H9 (cell line): Measurements from ENCODE around the gene MTCL1. TPM values are rescaled to one million over a fixed set of nuclear protein-coding genes. Genes with fewer than 3 reads are reported as not detected.

ENCODE experiments used
- DNase-seq: peaks from one replicate; pipeline ENCODE4 v3.0.0-alpha.2; 2017
- H2AFZ ChIP-seq: one replicate; pipeline ENCODE4 v1.6.1; 2013; ENCODE audit warnings: mild to moderate bottlenecking, low read length, control low read depth, moderate library complexity
- H2AK5ac ChIP-seq: 2 replicates; pipeline ENCODE4 v1.6.1; 2013; ENCODE audit warnings: low read length, control low read depth, mixed read lengths; ENCODE audit not compliant: insufficient read length
- H2BK120ac ChIP-seq: one replicate; pipeline ENCODE4 v1.6.1; 2013; ENCODE audit warnings: low read depth, mild to moderate bottlenecking, low read length, control low read depth, inconsistent platforms; ENCODE audit not compliant: poor library complexity, severe bottlenecking
- H2BK12ac ChIP-seq: 2 replicates; pipeline ENCODE4 v1.6.1; 2013; ENCODE audit warnings: low read length, control low read depth, mixed read lengths, low read depth; ENCODE audit not compliant: insufficient read length
- H2BK15ac ChIP-seq: 2 replicates; pipeline ENCODE4 v1.6.1; 2013; ENCODE audit warnings: low read depth, low read length, control low read depth
- H2BK20ac ChIP-seq: one replicate; pipeline ENCODE4 v1.6.1; 2013; ENCODE audit warnings: low read depth, mild to moderate bottlenecking, low read length, control low read depth, inconsistent platforms; ENCODE audit not compliant: poor library complexity, severe bottlenecking
- H2BK5ac ChIP-seq: 2 replicates; pipeline ENCODE4 v1.6.1; 2013; ENCODE audit warnings: low read length, control low read depth, mixed read lengths; ENCODE audit not compliant: insufficient read length
- H3K14ac ChIP-seq: 2 replicates; pipeline ENCODE4 v1.6.1; 2013; ENCODE audit warnings: low read length, control low read depth; ENCODE audit not compliant: insufficient read depth
- H3K18ac ChIP-seq: 2 replicates; pipeline ENCODE4 v1.6.1; 2013; ENCODE audit warnings: low read depth, mild to moderate bottlenecking, mixed read lengths, low read length, control low read depth; ENCODE audit not compliant: insufficient read length
- H3K23ac ChIP-seq: 2 replicates; pipeline ENCODE4 v1.6.1; 2013; ENCODE audit warnings: low read length, control low read depth, mixed read lengths, low read depth; ENCODE audit not compliant: insufficient read length
- H3K23me2 ChIP-seq: 2 replicates; pipeline ENCODE4 v1.6.1; 2013; ENCODE audit warnings: low read depth, mild to moderate bottlenecking, mixed read lengths, low read length, control low read depth; ENCODE audit not compliant: insufficient read length, poor library complexity, severe bottlenecking
- H3K27ac ChIP-seq: 2 replicates; pipeline ENCODE4 v1.5.1; 2013; ENCODE audit warnings: low read length, control low read depth, mixed read lengths, low read depth; ENCODE audit not compliant: insufficient read length
- H3K27me3 ChIP-seq: 2 replicates; pipeline ENCODE4 v1.6.1; 2013; ENCODE audit warnings: low read length, control low read depth, inconsistent platforms; ENCODE audit not compliant: insufficient read depth
- H3K4ac ChIP-seq: 2 replicates; pipeline ENCODE4 v1.6.1; 2013; ENCODE audit warnings: low read depth, mild to moderate bottlenecking, control low read depth, inconsistent platforms, low read length, moderate library complexity
- H3K4me1 ChIP-seq: 2 replicates; pipeline ENCODE4 v1.6.1; 2013; ENCODE audit warnings: low read length, control low read depth, inconsistent platforms; ENCODE audit not compliant: insufficient read depth
- H3K4me2 ChIP-seq: 2 replicates; pipeline ENCODE4 v1.6.1; 2013; ENCODE audit warnings: low read length, control low read depth, mixed read lengths; ENCODE audit not compliant: insufficient read length, insufficient read depth
- H3K56ac ChIP-seq: 2 replicates; pipeline ENCODE4 v1.6.1; 2013; ENCODE audit warnings: low read depth, mild to moderate bottlenecking, mixed read lengths, low read length, control low read depth; ENCODE audit not compliant: insufficient read length
- H3K79me1 ChIP-seq: 2 replicates; pipeline ENCODE4 v1.6.1; 2013; ENCODE audit warnings: low read depth, mild to moderate bottlenecking, moderate library complexity, low read length, control low read depth, inconsistent platforms; ENCODE audit not compliant: insufficient read depth, poor library complexity, severe bottlenecking
- H3K79me2 ChIP-seq: 2 replicates; pipeline ENCODE4 v1.6.1; 2013; ENCODE audit warnings: low read length, control low read depth, inconsistent platforms; ENCODE audit not compliant: insufficient read depth
- H3K9ac ChIP-seq: 2 replicates; pipeline ENCODE4 v1.6.1; 2013; ENCODE audit warnings: low read length, control low read depth, mixed read lengths; ENCODE audit not compliant: insufficient read length; ENCODE audit errors: extremely low read depth
- H3K9me3 ChIP-seq: one replicate; pipeline ENCODE4 v1.6.1; 2013; ENCODE audit warnings: low read depth, low read length, inconsistent platforms; ENCODE audit not compliant: control insufficient read depth
- H3T11ph ChIP-seq: one replicate; pipeline ENCODE4 v1.6.1; 2013; ENCODE audit warnings: mild to moderate bottlenecking, low read length, control low read depth, inconsistent platforms
- H4K20me1 ChIP-seq: one replicate; pipeline ENCODE4 v1.6.1; 2013; ENCODE audit not compliant: control insufficient read depth, insufficient read length, insufficient read depth
- H4K5ac ChIP-seq: 2 replicates; pipeline ENCODE4 v1.6.1; 2013; ENCODE audit warnings: low read depth, mild to moderate bottlenecking, mixed read lengths, low read length, control low read depth; ENCODE audit not compliant: insufficient read length
- H4K8ac ChIP-seq: replicated peaks from 2 replicates; pipeline ENCODE4 v1.6.1; 2013; ENCODE audit warnings: low read length, control low read depth, mixed read lengths, low read depth; ENCODE audit not compliant: insufficient read length
- H4K91ac ChIP-seq: 2 replicates; pipeline ENCODE4 v1.6.1; 2013; ENCODE audit warnings: low read depth, mild to moderate bottlenecking, moderate library complexity, mixed read lengths, low read length, control low read depth; ENCODE audit not compliant: insufficient read length
- H3K27ac Mint-ChIP-seq, 3 experiments: 2 replicates in 2 of 3; 3 replicates in 1 of 3; pipeline ENCODE4 v1.8.0; 2020 to 2021; ENCODE audit warnings: mixed read lengths in 3 of 3, mild to moderate bottlenecking in 1 of 3, moderate library complexity in 1 of 3
- H3K27me3 Mint-ChIP-seq: 2 replicates; pipeline ENCODE4 v1.8.0; 2021; ENCODE audit warnings: low read depth, mild to moderate bottlenecking, moderate library complexity, mixed read lengths
- H3K36me3 Mint-ChIP-seq, 3 experiments: 2 replicates in 2 of 3; 3 replicates in 1 of 3; pipeline ENCODE4 v1.8.0; 2020 to 2021; ENCODE audit warnings: low read depth in 3 of 3, mixed read lengths in 3 of 3; ENCODE audit not compliant: insufficient read depth in 1 of 3
- H3K4me1 Mint-ChIP-seq, 2 experiments: 2 replicates each; pipeline ENCODE4 v1.8.0; 2020; ENCODE audit warnings: mixed read lengths in 2 of 2
- H3K4me3 Mint-ChIP-seq, 2 experiments: 2 replicates in 1 of 2; 3 replicates in 1 of 2; pipeline ENCODE4 v1.8.0; 2020 to 2021; ENCODE audit warnings: mild to moderate bottlenecking in 2 of 2, mixed read lengths in 2 of 2, moderate library complexity in 1 of 2
- H3K9me3 Mint-ChIP-seq, 2 experiments: 2 replicates in 1 of 2; 3 replicates in 1 of 2; pipeline ENCODE4 v1.8.0; 2020; ENCODE audit warnings: mild to moderate bottlenecking in 2 of 2, mixed read lengths in 2 of 2, moderate library complexity in 1 of 2
- WGBS: extraction: QIAGEN DNeasy Blood & Tissue Kit; methylation state at CpG from one replicate; pipeline ENCODE4 v1.1.7; 2013; ENCODE audit warnings: missing lambda C conversion rate, low lambda C conversion rate, mixed read lengths; ENCODE audit not compliant: insufficient read length; ENCODE audit errors: extremely low coverage; 5-methylcytosine and 5-hydroxymethylcytosine counted together
- total RNA-seq: library from RNA; stranded (reverse); gene quantifications from 2 replicates; pipeline ENCODE4 v1.2.1, GENCODE V29; 2021
- TF ChIP-seq, protein P1 (sequence below): fragments of 200-600 bp; sonication (generic); conservative IDR thresholded peaks from 3 replicates; pipeline ENCODE4 v1.8.0; 2021; ENCODE audit warnings: antibody characterized with exemption, mild to moderate bottlenecking

The MTCL1 gene
- total RNA-seq, 1 experiment from 2014 or later: 50.7 TPM

DNA sequence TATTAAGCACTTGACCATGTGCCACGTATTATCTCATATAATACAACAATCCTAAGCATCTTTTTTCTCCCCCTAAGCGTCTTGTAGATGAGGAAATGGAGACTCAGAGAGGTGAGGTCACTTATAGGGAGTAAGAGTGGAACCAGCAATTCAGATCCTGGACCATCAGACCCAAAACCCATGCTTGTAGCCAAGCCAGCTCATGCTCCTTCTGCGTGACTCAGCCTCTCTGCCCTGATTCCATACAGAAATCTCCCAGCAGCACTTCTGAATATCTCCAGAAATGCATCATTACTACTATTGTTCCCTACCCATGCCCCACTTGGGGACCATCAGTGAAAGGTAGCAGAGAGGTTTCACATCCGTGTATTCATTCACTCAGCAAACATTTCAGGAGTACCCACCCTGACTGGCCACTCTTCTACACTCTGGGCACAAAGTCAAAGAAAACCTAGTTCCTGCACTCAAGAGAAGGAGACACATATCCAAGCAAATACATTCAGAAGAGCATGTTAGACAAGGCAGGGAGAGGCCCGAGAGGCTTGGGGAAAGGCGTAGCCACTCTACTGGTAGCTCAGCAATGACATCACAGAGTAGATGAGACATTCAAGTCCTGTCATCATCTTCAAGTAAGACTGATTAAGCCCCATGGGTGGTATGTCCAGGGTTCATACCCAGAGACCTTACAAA lies 141.9 kb downstream of the MTCL1 start:
- H3K23ac ChIP-seq: no peak overlapping the region
- H3K4me3 Mint-ChIP-seq: no peak overlapping the region
- H3K4me1 ChIP-seq: no peaks in the 10 kb centered on the region
- H3K27ac Mint-ChIP-seq: no peak overlapping the region
- H3K9ac ChIP-seq: no peak overlapping the region
- H2BK12ac ChIP-seq: no peak overlapping the region
- H3K27me3 ChIP-seq: no peaks in the 10 kb centered on the region
- no peak overlapping the region for H2BK20ac ChIP-seq
- H3K9me3 Mint-ChIP-seq: no peaks in the 10 kb centered on the region
- no peaks in the 10 kb centered on the region for H3K9me3 ChIP-seq
- TF ChIP-seq, protein P1, sequence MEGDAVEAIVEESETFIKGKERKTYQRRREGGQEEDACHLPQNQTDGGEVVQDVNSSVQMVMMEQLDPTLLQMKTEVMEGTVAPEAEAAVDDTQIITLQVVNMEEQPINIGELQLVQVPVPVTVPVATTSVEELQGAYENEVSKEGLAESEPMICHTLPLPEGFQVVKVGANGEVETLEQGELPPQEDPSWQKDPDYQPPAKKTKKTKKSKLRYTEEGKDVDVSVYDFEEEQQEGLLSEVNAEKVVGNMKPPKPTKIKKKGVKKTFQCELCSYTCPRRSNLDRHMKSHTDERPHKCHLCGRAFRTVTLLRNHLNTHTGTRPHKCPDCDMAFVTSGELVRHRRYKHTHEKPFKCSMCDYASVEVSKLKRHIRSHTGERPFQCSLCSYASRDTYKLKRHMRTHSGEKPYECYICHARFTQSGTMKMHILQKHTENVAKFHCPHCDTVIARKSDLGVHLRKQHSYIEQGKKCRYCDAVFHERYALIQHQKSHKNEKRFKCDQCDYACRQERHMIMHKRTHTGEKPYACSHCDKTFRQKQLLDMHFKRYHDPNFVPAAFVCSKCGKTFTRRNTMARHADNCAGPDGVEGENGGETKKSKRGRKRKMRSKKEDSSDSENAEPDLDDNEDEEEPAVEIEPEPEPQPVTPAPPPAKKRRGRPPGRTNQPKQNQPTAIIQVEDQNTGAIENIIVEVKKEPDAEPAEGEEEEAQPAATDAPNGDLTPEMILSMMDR: no peak
- no peak overlapping the region for H4K5ac ChIP-seq
- no peak overlapping the region for H2BK120ac ChIP-seq
- no peak overlapping the region for H2BK15ac ChIP-seq
- no peak overlapping the region for H2BK5ac ChIP-seq
- no peak overlapping the region for H2AK5ac ChIP-seq
- no peak overlapping the region for H3K14ac ChIP-seq
- H3K36me3 Mint-ChIP-seq: no peaks in the 10 kb centered on the region
- no CpG with 5 or more reads among the region's 6 CpGs for WGBS
- H4K20me1 ChIP-seq: no peaks in the 10 kb centered on the region
- H3K23me2 ChIP-seq: no peaks in the 10 kb centered on the region
- H3K4me2 ChIP-seq: no peak overlapping the region
- no peak overlapping the region for H4K91ac ChIP-seq
- H3K4ac ChIP-seq: no peak overlapping the region
- DNase-seq: no peak
- no peak overlapping the region for H3K56ac ChIP-seq
- no peak overlapping the region for H4K8ac ChIP-seq
- no peak overlapping the region for H3K27ac ChIP-seq
- H3K79me1 ChIP-seq: no peaks in the 10 kb centered on the region
- no peak overlapping the region for H3K18ac ChIP-seq
- H2AFZ ChIP-seq: no peak overlapping the region
- H3K27me3 Mint-ChIP-seq: no peaks in the 10 kb centered on the region; the same call in 1 of the 2 replicates
- H3T11ph ChIP-seq: no peak overlapping the region
- H3K79me2 ChIP-seq: no peaks in the 10 kb centered on the region
- H3K4me1 Mint-ChIP-seq: peaks cover 7 to 9% of the 10 kb centered on the region in 2 experiments; a peak in 3 of 4 replicates
